GM18870 (cell line): ENCODE results near the gene COA3.
"Not testable (repeated sequence)": the region's sequence is repeated elsewhere in the genome, so short reads cannot be mapped to it uniquely, and the experiment has no call there.

ENCODE experiments used
- ATAC-seq: cut with Tn5 transposase; IDR thresholded peaks from one replicate; pipeline ENCODE4 v1.9.1; 2021; ENCODE audit warnings: moderate library complexity; ENCODE audit not compliant: unreplicated experiment

COA3 gene

DNA sequence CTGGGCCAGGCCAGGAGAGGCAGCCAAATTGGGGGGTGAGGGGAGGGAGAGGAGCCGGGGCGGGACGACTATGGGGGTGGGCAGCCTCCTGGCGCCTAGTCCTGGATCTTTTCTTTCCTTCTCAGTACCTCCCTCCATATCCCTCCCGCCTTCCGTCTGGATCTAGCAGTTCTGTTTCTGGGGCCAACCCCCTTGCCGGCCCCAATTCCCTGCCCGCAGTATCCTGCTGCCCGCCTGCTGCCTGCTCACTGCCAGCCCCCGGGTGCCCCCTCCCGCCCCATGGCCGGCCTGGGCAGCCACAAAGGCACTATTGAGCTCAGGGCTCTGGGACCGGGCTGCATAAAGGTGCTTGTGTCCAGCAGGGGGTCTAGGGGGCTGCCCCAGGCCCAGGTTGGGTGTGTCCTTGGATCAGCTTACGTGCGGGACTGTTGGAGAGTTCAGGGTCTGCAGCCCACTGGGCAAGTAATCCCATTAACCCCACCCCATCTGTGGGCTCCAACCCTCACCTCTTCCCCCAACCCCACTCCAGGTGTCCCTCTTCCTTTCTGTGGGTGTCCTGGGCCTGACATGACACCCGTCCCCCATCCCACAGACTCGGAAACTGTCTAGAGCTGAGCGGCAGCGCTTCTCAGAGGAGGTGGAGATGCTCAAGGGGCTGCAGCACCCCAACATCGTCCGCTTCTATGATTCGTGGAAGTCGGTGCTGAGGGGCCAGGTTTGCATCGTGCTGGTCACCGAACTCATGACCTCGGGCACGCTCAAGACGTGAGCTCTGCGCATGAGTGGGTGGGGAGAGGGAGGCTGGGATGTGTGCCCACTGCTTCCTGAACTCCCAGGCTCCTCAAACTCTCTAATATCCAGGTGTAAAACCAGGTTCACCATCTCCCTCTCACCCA lies 16.1 kb downstream of the COA3 start:
- no peak for ATAC-seq

DNA sequence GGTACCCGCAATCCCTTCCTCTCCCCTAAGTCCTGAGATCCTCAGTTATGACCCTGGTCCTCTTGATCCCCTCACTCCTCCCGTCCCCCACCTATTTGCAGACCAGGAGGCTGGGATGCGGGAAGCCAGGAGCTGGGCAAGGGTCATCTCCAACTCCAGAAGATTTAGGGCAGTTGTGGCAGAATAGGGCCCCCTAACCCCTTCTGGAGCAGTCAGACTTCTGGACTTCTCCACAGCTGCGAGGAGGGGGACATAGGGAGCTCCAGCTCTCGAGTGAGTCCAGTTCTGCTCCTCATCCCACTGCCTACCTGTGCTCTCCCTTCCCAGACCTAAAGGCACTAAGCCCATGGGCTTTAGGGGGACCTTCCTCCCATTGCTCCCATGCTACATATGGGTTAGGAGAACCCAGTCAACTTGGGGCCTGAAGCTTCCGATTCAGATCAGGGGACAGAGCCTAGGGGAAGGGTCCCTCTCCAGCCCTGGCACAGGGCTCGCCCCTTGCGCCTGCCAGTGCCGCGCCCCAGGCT lies 16.8 kb downstream of the COA3 start:
- no peak for ATAC-seq

DNA sequence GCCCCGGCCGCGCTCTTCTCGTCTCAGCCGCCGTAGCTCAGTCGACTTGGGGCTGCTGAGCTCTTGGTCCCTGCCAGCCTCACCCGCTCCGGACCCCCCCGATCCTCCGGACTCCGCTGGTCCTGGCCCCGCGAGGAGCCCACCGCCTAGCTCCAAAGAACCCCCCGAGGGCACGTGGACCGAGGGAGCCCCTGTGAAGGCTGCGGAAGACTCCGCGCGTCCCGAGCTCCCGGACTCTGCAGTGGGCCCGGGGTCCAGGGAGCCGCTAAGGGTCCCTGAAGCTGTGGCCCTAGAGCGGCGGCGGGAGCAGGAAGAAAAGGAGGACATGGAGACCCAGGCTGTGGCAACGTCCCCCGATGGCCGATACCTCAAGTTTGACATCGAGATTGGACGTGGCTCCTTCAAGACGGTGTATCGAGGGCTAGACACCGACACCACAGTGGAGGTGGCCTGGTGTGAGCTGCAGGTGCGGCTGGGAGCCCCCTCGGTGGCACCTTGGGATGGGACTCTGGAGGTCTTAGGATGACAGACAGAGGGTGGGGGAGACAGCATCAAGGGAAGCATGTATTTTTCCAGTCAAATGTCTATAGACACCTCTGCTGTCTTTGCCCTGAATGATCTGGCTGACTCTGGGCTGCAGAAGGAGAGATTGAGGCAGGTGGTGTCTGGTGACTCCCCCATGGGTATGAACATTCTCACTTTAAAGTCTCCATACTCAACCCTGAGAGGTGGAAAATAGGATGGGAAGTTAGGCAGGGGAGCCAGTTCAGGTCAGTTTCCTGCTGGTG lies 17.5 kb downstream of the COA3 start:
- no peak for ATAC-seq

DNA sequence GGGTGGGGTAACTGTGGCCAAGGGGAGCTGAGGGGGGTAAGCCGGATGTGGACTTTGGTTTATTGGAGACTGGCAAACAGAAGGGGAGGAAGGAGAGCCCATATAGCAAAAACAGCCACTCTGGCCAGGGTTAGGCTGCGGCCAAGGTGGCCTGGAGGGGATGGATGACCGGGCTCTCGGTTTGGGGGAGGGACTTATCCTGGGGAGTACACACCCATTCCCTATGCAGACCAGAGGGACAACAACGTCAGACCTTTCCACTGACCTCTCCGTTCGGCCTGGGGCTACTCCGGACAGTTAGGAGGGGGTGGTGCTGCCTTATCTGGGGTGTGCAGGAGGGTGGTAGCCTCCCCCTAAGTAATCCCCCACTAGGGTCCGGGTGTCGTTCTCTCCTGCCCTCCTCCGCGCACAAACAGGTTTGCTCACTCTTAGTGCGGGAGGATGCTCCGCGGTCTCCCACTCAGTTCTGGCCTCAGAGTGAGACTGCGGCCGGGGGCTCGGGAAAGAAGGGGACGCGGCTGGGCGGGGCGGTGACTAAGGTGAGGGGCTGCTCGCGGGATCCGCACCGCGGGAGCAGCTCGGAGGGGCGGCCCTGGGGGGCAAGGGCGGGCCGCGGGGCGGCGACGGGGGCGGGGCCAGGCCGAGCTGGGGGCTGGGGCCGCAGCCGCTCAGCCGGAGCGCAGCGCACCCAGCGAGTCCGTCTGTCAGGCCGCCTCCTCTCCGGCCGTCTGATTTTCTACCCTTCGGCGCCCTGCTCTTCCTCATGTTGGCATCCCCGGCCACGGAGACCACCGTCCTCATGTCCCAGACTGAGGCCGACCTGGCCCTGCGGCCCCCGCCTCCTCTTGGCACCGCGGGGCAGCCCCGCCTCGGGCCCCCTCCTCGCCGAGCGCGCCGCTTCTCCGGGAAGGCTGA lies 18.3 kb downstream of the COA3 start, which contains the start of gene WNK4:
Gene WNK4 (plus strand): TSS at position 675 of the 915 bp plus-strand sequence. CDS start 89 bp downstream, at position 764.
- ATAC-seq = no peak

DNA sequence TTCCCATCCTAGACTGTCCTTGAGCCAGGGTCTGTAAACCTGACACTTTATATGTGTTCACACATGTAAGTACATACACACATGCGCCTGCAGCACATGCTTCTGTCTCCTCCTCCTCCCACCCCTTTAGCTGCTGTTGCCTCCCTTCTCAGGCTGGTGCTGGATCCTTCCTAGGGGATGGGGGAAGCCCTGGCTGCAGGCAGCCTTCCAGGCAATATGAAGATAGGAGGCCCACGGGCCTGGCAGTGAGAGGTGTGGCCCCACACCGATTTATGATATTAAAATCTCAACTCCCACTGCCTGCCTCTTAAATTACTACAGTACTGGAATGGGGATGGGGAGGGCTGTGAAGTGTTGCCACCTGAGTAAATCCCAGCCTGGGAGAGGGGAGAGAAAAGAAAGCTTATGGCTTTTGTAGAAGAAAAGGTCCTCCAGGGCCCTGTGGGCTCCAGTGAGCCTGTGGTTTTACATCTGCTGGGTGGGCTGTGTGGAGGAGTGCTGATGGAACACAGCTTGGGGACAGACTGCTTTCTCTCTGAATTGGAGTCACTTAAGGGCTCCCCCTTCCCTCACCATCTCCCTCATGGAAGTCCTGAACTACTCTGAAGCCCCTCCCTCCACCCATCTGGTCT lies 19.1 kb downstream of the COA3 start:
- ATAC-seq = no peak

DNA sequence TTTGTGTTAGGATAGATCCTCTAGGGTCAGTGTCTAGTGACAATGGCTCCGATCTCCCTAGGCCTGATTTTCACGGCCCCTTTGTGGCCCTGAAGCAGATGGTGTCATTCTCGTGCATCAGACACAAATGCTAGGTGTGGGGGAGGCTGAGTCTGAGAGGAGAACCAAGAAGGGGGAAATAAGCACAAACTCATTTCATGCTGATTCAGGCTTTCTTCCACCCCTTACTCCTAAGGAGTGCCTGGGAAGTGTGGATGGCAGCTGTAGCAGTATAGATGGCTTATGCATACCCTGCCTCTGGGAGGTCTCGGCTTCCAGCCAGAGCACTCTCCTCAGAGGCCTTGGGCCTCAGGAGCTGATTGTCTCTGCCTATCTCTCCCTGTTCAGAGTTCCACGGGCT lies 19.9 kb downstream of the COA3 start:
- ATAC-seq = no peak

DNA sequence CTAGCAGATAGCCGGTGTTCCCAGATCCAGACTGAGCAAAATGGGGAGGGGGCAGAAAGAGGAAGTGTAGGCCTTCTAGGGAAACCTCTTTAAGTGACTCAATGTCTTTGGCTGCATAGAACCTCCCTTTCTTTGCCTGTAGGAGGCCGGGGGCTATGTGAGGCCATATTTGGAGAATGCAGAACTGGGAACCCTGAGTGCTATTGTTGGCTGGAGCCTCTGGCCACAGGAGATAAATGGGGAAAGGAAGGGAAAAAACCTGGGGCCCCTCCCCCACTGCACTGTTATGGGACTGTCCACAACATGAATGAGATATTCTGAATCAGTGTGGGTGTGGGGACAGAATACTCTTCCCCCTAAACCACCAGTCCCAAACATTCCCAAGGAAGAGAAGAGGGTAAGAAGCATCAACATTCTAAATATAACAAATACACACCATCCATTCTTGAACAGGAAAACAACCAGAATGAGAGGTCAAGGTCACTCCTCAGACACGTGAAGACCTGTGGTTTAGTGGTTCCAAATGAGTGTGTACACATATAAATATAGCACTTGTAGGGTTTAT lies 22.9 kb downstream of the COA3 start:
- no peak for ATAC-seq

DNA sequence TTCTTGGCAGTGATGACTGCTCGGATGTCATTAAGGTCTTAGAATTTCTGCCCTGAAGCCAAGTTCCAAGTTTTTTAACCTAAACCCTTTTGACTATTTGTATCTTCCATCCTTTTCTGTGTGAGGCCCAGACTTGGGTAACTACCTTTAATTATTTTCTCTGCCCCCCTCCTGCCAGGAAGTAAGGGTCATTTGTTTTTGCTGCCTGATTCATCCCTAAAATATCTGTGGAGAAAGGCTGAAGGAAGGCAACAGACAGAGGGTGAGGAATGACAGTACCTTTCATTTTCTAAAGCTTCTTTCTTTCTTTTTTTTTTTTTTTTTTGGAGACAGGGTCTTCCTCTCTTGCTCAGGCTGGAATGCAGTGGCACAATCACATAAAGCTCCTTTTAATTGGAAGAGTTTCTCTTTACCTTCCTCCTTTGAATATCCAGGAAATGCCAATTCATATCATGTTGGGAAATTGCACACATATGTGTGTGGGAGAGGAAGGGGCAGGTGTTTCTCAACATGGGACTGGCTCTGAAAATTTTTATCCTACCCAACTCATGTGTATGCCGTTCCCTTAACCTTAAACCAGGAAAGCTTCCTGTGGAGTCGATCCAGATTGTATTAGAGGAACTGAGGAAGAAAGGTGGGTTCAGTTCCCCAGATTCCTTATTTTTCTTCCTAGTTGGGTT lies 24.3 kb downstream of the COA3 start:
- ATAC-seq = no peak

DNA sequence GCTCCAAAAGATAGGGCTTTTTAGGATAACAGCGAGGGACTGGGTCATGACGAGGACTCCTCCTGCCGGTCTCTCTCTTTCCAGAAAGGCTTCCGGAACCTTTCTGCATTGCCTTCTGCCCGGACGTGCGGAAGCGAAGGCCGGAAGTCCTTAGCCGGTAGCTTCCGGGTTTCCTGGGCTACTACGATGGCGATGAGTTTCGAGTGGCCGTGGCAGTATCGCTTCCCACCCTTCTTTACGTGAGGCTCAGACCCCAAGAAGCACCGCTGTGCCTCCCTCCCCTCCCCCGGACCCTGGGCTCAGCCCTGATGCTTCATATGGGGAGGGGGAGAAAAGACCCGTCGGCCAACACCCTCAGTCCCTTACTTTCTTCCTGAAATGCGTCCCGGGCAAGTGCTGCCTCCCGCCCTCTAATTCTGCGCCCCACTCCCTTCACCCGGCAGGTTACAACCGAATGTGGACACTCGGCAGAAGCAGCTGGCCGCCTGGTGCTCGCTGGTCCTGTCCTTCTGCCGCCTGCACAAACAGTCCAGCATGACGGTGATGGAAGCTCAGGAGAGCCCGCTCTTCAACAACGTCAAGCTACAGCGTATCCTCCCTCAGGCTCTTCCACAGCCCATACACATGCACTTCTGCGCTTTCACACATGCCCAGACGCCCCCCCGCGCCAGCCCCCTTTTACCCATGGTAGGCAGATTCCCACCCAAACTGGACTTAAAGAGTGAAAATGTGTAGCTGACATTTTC lies 25.0 kb downstream of the COA3 start, which contains the start of gene VPS25:
Gene VPS25 (plus strand): TSS at position 160 of the 746 bp plus-strand sequence. CDS start 27 bp downstream, at position 187.
- no peak for ATAC-seq

DNA sequence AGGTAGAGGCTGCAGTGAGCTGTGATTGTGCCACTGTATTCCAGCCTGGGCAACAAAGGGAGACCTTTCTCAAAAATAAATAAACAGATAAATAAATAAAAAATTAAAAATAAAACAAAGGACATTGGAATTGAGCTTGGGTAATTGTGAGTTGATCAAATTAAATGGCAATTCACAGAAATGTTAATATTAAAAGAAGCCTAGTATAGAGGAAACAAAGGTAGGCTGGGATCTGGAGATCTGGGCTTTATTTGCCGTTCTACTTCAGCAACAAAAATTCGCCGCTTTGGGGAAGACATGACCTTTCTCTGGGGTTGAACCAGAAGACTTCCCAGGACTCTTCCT lies 25.6 kb downstream of the COA3 start:
- ATAC-seq = no peak

DNA sequence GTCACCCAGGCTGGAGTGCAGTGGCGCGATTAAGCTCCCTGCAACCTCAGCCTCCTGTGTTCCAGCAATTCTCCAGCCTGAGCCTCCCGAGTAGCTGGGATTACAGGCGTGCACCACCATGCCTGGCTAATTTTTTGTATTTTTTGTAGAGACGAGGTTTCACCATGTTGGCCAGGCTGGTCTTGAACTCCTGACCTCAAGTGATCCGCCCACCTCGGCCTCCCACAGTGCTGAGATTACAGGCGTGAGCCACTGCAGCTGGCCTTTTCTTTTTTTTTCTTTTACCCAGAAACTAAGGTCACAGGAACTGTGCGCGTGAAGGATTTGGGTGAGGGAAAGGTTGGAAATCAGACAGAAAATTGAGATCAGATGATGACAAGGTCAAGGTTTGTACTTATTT lies 28.5 kb downstream of the COA3 start:
- not testable (repeated sequence) for ATAC-seq

DNA sequence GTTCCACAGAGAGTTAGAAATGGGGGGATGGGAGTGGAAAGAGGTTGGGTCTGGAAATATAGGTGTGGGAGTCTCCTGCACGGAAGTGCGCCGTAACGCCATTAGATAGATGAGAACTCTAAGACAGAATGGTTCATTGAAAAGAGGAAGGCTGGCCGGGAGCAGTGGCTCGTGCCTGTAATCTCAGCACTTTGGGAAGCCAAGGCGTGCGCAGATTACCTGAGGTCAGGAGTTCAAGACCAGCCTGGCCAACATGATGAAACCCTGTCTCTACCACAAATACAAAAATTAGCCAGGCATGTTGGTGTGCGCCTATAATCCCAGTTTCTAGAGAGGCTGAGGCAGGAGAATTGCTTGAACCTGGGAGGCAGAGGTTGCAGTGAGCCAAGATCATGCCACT lies 30.5 kb downstream of the COA3 start:
- ATAC-seq = not testable (repeated sequence)

DNA sequence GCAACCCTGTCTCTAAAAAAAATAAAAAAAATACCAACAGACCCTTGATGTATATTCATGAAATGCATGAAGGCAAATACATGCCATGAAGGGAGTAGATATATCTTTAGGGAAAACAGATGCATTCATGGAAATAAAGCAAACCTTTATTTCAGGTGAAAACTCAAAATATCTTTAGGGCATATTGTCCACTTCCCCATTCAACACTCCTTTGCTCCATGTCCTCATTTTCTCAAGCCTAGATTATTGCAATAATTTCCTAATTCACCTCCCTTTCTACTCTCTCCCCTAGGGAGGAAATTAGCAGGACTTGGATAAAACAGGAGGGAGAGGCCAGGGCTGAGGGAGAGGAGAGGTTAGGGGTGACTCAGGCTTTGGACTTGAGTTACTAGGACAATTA lies 31.0 kb downstream of the COA3 start:
- ATAC-seq = no peak

DNA sequence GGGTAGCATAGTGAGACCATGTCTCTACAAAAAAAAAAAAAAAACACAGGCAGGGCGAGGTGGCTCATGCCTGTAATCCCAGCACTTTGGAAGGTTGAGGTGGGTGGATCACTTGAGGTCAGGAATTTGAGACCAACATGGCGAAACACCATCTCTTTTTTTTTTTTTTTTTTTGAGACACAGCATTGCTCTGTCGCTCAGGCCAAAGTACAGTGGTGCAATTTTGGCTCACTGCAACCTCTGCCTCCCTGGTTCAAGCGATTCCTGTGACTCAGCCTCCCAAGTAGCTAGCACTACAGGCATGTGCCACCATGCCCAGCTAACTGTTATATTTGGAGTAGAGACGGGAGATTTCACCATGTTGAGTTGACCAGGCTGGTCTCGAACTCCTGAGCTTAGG lies 32.4 kb downstream of the COA3 start:
- ATAC-seq = no peak

DNA sequence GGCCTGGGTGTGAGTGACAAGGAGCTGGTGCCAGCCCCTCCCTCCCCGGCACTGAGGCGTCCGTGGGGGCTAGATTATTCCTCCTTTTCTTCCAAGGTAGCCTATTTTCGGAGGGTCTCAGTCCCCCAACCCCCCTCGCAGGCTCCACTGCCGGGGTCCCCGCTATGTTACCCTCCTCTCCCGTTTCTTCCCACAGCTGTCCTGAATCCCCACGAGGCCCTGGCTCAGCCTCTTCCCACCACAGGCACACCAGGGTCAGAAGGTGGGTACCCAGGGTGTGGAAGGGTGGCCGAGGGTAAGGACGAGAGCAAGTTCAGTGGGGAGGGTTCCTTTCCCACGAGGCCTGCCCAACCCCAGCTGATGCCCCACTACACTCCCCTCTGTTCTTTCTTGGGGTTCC lies 36.9 kb downstream of the COA3 start:
- ATAC-seq = no peak

DNA sequence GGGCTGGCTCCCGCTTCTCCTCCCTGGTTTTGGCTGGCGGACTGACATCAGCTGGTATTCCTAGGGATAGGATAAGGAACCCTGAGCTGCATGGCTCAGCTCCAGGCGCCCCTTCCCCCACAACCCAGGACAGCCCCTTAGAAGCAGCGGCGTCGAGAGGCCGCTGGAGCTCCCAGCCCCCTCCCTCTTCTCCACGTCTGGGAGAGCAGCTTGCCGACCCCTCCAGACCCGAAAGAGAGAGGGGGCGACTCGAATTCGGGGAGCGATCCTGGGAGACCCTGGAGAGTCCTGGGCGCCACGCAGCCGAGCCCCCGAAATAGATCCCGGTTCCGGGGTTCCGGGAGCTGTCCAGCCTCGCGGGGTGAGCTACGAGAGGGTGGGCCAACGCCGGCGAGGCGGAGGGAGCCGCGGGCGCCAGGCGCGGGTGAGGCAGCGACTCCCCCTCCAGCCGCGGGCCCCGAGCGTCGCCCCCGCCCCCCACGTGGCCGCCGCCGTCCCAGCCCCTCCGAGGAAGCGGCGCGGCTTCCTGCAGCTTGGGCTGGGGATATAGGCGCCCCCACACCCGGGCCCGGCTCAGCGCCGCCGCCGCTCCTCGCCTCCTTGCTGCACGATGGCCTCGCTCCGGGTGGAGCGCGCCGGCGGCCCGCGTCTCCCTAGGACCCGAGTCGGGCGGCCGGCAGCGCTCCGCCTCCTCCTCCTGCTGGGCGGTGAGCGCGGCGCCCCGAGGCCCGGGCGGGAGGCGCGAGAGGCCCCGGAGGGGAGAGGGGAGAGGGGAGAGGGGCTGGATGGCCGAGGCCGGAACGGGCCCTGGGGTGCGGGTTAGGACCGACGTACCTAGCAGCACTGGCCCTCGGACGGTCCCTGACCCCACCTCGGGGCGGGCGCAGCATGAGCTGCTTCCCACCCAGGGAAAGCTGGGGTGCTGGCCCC lies 37.6 kb downstream of the COA3 start, which contains the start of gene RAMP2:
Gene RAMP2 (plus strand): TSS at position 576 of the 930 bp plus-strand sequence. CDS start 35 bp downstream, at position 611.
- ATAC-seq = no peak

DNA sequence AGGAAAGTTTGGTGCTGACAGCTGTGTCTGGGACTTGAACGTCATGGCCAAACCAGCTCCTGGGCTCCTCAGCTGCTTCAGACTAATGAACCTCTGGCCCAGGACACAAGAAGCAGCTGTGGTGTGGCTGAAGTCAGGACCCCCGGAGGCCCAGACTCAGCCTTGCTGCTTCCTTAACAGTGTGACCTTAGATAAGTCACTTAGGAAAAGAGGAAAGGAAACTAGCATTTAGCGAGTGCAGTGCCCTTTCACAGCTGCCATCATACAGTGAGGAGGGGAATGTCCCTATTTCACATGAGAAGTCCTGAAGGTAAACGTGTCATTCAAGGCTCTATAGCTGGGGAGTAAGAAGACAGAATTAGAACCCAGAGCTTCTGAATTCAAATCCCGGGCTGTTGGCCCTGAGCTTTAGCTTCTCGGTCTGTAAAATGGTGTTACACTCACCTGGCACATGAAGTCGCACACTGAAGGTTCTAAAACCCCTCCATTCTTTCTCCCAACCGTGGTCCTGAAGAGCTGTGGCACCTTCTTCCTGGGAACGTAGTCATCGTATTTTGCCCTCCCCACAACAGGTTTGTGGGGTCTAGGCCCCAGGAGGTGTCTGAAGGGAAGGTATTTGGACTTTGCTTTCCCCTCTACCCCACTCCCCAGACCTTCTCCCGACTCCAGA lies 38.4 kb downstream of the COA3 start:
- ATAC-seq = no peak
